GM12878 (cell line): ENCODE results near the gene C5. TPM values are rescaled to one million over a fixed set of nuclear protein-coding genes. Genes with fewer than 3 reads are reported as not detected.

Experiments used
- BRCA1 ChIP-seq: IDR thresholded peaks from 2 replicates; pipeline ENCODE4 v1.6.1; 2011; ENCODE audit warnings: low read depth, low read length, improper control_type of control experiment
- CBFB ChIP-seq: IDR thresholded peaks from 2 replicates; pipeline ENCODE4 v1.6.1; 2016; ENCODE audit warnings: antibody characterized with exemption, low read depth
- CHD2 ChIP-seq: IDR thresholded peaks from 2 replicates; pipeline ENCODE4 v1.6.1; 2011; ENCODE audit warnings: low read depth, low read length, improper control_type of control experiment, borderline replicate concordance
- CREM ChIP-seq: IDR thresholded peaks from 2 replicates; pipeline ENCODE4 v1.6.1; 2014; ENCODE audit warnings: antibody characterized with exemption, low read depth
- E4F1 ChIP-seq: fragments of 450-650 bp; IDR thresholded peaks from 2 replicates; pipeline ENCODE4 v1.6.1; 2018; ENCODE audit warnings: borderline replicate concordance, mild to moderate bottlenecking; ENCODE audit not compliant: partially characterized antibody
- EED ChIP-seq: sonication (generic); IDR thresholded peaks from 2 replicates; pipeline ENCODE4 v1.6.1; 2016; ENCODE audit warnings: antibody characterized with exemption, low read depth
- EGR1 ChIP-seq, 2 experiments: IDR thresholded peaks; 1 replicate in 1 of 2; 2 replicates in 1 of 2; pipeline ENCODE4 v1.6.1; 2011 to 2012; ENCODE audit warnings: low read depth in 2 of 2, low read length in 2 of 2, borderline replicate concordance in 1 of 2, mild to moderate bottlenecking in 1 of 2, moderate library complexity in 1 of 2
- ESRRA ChIP-seq: IDR thresholded peaks from 2 replicates; pipeline ENCODE4 v1.6.1; 2012; ENCODE audit warnings: mild to moderate bottlenecking, low read length, improper control_type of control experiment
- FOXK2 ChIP-seq: fragments of 450-650 bp; IDR thresholded peaks from 2 replicates; pipeline ENCODE4 v1.6.1; 2017; ENCODE audit warnings: mild to moderate bottlenecking, moderate library complexity
- GATAD2B ChIP-seq: fragments of 450-650 bp; conservative IDR thresholded peaks from 2 replicates; pipeline ENCODE4 v1.6.1; 2017; ENCODE audit warnings: low read depth, mild to moderate bottlenecking, moderate library complexity
- KDM1A ChIP-seq: fragments of 200-600 bp; sonication (generic); IDR thresholded peaks from 2 replicates; pipeline ENCODE4 v1.6.1; 2016; ENCODE audit warnings: borderline replicate concordance
- MYB ChIP-seq: fragments of 150-350 bp; IDR thresholded peaks from 2 replicates; pipeline ENCODE4 v1.6.1; 2014; ENCODE audit warnings: mild to moderate bottlenecking, low read depth, low read length, borderline replicate concordance
- NFXL1 ChIP-seq: fragments of 450-650 bp; IDR thresholded peaks from 2 replicates; pipeline ENCODE4 v1.6.1; 2017; ENCODE audit warnings: antibody characterized with exemption, mild to moderate bottlenecking, borderline replicate concordance
- NR2F1 ChIP-seq: fragments of 450-650 bp; conservative IDR thresholded peaks from 2 replicates; pipeline ENCODE4 v1.6.1; 2017; ENCODE audit warnings: mild to moderate bottlenecking
- NRF1 ChIP-seq: conservative IDR thresholded peaks from 2 replicates; pipeline ENCODE4 v1.6.1; 2011; ENCODE audit warnings: mild to moderate bottlenecking, low read depth, low read length, improper control_type of control experiment
- PAX5 ChIP-seq: IDR thresholded peaks from 2 replicates; pipeline ENCODE4 v1.6.1; 2011; ENCODE audit warnings: low read depth, low read length, borderline replicate concordance
- SMAD1 ChIP-seq: fragments of 450-650 bp; IDR thresholded peaks from 2 replicates; pipeline ENCODE4 v1.6.1; 2018; ENCODE audit warnings: mild to moderate bottlenecking, low read depth; ENCODE audit not compliant: partially characterized antibody
- SMARCA5 ChIP-seq: fragments of 450-650 bp; IDR thresholded peaks from 2 replicates; pipeline ENCODE4 v1.6.1; 2017; ENCODE audit warnings: mild to moderate bottlenecking
- SP1 ChIP-seq: IDR thresholded peaks from one replicate; pipeline ENCODE4 v1.6.1; 2011; ENCODE audit warnings: low read depth, low read length
- SPI1 ChIP-seq: IDR thresholded peaks from 2 replicates; pipeline ENCODE4 v1.6.1; 2011; ENCODE audit warnings: low read depth, mild to moderate bottlenecking, low read length, moderate library complexity, borderline replicate concordance; ENCODE audit not compliant: insufficient read depth
- SUPT20H ChIP-seq: IDR thresholded peaks from 2 replicates; pipeline ENCODE4 v1.6.1; 2011; ENCODE audit warnings: low read depth, mild to moderate bottlenecking, low read length, moderate library complexity, borderline replicate concordance; ENCODE audit not compliant: control insufficient read depth
- TCF3 ChIP-seq: IDR thresholded peaks from 2 replicates; pipeline ENCODE4 v1.6.1; 2012; ENCODE audit warnings: low read depth, mild to moderate bottlenecking, low read length, borderline replicate concordance; ENCODE audit not compliant: insufficient read depth
- ZNF24 ChIP-seq: fragments of 450-650 bp; IDR thresholded peaks from 2 replicates; pipeline ENCODE4 v1.6.1; 2017; ENCODE audit warnings: antibody characterized with exemption, mild to moderate bottlenecking
- polyA plus RNA-seq, 11 experiments: library from polyadenylated mRNA; depleted of rRNA in 4 of 11; unstranded in 6 of 11; stranded (reverse) in 5 of 11; fragments of >200 nt; fragmentation: Nextera tagmentation in 4 of 11; fragmentation: Illumina TruSeq in 1 of 11; extraction: Ambion mirVana in 4 of 11; extraction: Trizol in 1 of 11; gene quantifications; 1 replicate in 1 of 11; 2 replicates in 10 of 11; pipeline versions ENCODE4 v1.2.1 to v1.2.3, GENCODE V29; 2011 to 2016; ENCODE audit warnings: inconsistent platforms in 2 of 11, missing spikeins in 2 of 11, low read depth in 1 of 11
- total RNA-seq, 4 experiments: library from RNA; depleted of rRNA in 3 of 4; stranded (reverse); fragments of >200 nt in 3 of 4; fragmentation: Illumina TruSeq in 1 of 4; extraction: Trizol in 1 of 4; gene quantifications; 2 replicates each; pipeline versions ENCODE4 v1.2.1 to v1.2.3, GENCODE V29; 2013 to 2021
- TF ChIP-seq, protein P1 (sequence below): fragments of 450-650 bp; formaldehyde crosslinking; IDR thresholded peaks from 2 replicates; pipeline ENCODE4 v1.4.0; 2020; ENCODE audit warnings: mild to moderate bottlenecking, moderate library complexity
- TF ChIP-seq, protein P2 (sequence below): fragments of 450-650 bp; IDR thresholded peaks from 2 replicates; pipeline ENCODE4 v1.6.1; 2016; ENCODE audit warnings: mild to moderate bottlenecking

The C5 gene
- total and polyA plus RNA-seq, 10 of the 15 experiments (the other 5 are each of a cell fraction or from before 2014, with no cell fraction given): 0.39 to 2.2 (median 1.2) TPM

DNA sequence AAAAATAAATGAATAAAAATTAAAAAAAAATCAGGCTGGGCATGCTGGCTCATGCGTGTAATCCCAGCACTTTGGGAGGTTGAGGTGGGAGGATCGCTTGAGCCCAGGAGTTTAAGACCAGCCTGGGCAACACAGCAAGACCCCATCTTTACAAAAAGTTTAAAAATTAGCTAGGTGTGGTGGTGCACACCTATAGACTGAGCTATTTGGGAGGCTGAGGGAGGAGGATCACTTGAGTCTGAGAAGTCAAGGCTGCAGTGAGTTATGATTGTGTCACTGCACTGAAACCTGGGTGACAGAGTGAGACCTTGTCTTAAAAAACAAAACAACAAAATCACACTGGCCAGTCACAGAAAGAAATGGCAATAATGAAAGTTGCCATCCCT is 21.3 kb upstream of the C5 start (continued):
- TF ChIP-seq ESRRA (no peak), CBFB (0 out of 2 replicates have a peak, but pooled peaks have one; percentile 13), GATAD2B (no peak), NRF1 (no peak), SP1 (no peak), CREM (no peak), MYB (no peak), SPI1 (no peak), FOXK2 (no peak), KDM1A (no peak), EGR1 (IDR thresholded peaks at IDR 0.05; ENCODE audit: borderline replicate concordance in 1 of 2, low read depth in 2 of 2, low read length in 2 of 2) (no peak), NR2F1 (no peak), BRCA1 (no peak), PAX5 (no peak), NFXL1 (no peak), TCF3 (no peak), CHD2 (no peak), SMARCA5 (peak; percentile 90), E4F1 (no peak), EED (no peak), SUPT20H (no peak), ZNF24 (peak; percentile 59; the same call in 1 of the 2 replicates), SMAD1 (no peak)
- TF ChIP-seq, protein P1, sequence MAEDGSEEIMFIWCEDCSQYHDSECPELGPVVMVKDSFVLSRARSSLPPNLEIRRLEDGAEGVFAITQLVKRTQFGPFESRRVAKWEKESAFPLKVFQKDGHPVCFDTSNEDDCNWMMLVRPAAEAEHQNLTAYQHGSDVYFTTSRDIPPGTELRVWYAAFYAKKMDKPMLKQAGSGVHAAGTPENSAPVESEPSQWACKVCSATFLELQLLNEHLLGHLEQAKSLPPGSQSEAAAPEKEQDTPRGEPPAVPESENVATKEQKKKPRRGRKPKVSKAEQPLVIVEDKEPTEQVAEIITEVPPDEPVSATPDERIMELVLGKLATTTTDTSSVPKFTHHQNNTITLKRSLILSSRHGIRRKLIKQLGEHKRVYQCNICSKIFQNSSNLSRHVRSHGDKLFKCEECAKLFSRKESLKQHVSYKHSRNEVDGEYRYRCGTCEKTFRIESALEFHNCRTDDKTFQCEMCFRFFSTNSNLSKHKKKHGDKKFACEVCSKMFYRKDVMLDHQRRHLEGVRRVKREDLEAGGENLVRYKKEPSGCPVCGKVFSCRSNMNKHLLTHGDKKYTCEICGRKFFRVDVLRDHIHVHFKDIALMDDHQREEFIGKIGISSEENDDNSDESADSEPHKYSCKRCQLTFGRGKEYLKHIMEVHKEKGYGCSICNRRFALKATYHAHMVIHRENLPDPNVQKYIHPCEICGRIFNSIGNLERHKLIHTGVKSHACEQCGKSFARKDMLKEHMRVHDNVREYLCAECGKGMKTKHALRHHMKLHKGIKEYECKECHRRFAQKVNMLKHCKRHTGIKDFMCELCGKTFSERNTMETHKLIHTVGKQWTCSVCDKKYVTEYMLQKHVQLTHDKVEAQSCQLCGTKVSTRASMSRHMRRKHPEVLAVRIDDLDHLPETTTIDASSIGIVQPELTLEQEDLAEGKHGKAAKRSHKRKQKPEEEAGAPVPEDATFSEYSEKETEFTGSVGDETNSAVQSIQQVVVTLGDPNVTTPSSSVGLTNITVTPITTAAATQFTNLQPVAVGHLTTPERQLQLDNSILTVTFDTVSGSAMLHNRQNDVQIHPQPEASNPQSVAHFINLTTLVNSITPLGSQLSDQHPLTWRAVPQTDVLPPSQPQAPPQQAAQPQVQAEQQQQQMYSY (CRISPR knock-in tag): no peak
- TF ChIP-seq, protein P2, sequence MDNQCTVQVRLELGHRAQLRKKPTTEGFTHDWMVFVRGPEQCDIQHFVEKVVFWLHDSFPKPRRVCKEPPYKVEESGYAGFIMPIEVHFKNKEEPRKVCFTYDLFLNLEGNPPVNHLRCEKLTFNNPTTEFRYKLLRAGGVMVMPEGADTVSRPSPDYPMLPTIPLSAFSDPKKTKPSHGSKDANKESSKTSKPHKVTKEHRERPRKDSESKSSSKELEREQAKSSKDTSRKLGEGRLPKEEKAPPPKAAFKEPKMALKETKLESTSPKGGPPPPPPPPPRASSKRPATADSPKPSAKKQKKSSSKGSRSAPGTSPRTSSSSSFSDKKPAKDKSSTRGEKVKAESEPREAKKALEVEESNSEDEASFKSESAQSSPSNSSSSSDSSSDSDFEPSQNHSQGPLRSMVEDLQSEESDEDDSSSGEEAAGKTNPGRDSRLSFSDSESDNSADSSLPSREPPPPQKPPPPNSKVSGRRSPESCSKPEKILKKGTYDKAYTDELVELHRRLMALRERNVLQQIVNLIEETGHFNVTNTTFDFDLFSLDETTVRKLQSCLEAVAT: 0 out of 2 replicates have a peak, but pooled peaks have one; percentile 27
